Kidney glomerular epithelial cell (primary cell): Measurements from ENCODE around the gene CLMN.
"Not testable (repeated sequence)": the region's sequence is repeated elsewhere in the genome, so short reads cannot be mapped to it uniquely, and the experiment has no call there.

Source experiments
- DNase-seq: peaks from one replicate; lab custom pipeline; 2025; lab: John Stamatoyannopoulos, UW

Gene CLMN

DNA sequence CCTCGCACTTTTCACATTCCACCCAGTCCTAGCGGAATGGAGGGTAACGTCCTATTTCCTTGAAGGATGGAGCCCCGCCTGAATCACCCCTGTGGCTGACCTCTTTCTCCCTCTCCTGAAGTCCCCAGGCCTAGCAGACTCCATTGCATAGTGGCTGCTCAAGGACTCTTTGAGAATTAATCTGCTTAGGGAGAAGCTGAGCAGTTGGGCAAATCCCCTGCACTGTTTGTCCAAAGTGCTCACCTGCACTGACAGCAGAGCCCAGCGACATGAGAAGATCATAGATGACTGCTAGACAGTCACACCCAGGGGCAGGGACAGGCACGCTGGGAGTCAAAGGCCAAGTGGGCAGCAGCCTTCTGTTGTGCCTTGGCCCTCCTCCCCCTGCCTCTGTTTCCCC lies 124.7 kb downstream of the CLMN start:
- DNase-seq = no peak

DNA sequence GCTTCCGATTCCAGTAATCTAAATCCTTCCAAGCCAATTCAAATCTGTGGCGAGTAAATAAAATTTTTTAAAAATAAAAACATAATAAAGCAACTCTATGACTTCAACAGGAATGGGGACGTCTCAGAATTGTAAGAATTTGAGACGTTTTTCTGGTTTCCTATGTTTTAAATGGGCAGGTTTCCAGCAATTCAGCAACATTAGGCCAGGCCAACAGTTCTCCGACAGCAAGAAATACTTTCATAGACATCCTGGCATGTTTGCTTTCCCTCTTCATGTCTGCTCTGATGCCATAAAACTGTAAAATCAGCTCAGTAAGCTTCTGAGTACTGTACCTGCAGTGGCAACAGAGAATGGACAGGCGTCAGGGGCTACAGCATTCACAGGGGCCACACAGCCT lies 126.6 kb downstream of the CLMN start:
- no peak for DNase-seq

DNA sequence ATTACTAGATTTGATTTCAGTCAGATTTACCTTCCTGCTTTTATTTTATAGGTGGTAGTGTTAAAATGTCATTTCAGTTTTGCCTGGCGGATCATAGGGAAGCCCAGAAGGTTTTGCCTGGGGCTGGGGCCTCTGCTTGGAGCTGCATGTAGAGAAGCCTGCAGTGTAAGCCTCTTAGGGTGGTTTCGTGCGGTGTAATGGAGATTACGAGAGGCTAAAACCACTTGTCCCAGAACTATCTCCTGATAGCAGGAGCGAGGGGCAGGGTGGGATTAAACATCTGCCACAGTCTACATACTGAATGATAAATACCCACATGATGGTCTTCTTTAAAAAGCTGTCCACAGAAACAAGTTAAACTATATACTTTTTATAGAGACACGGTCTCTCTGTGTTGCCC lies 127.4 kb downstream of the CLMN start:
- DNase-seq = no peak

DNA sequence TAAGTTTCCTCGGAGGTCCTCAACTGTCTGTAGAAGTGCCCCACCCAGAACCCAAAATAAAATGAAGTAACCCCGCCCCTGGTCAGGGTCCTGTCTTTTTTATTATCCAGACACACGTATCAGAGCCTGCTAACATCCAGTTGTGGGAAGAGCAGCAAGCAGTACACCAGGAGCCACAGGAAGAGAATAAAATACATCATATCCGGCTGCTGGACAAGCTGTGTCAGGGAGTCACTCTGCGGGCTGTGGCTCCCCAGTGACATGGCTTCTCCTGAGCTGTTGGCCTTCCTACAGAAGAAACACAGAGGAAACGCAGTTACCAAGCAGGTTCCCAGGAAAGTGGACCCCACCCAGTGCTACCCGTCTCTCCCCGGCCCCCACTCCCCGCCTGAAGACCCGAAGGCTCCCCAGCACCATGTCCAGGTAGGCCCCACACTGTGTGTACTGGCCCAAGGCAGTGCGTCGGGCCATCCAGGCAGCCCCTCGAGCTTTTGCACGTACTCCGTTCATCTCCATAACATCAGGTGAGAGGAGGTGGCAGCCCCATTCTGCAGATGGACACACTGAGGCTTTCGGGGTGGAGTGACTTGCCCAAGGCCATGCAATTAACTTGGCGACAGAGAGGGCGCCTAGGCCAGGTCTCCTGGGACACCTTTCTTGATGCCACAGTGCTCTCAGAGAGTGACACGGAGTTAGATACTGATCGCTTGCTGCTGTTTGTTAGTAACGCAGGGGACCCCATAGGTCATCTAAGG lies 128.1 kb downstream of the CLMN start:
- no peak for DNase-seq

DNA sequence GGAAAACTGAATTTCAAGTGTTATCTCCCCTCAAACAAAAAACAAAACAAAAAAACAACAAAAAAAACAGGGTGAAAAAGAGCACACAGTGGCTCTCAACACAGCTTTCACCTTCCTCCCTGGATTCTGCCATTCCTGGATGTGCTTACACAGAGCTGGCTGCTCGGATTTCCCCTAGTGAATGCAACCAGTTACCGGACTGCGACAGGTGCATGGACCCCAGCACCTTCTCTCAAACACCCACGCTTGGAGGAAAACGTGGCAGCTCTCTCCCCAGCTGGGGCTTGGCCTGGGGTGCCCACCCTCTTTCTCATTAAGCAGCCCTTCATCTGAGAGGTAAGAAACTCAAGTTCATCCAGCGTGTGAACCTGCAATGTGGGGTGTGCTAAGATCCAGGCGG lies 128.9 kb downstream of the CLMN start:
- no peak for DNase-seq

DNA sequence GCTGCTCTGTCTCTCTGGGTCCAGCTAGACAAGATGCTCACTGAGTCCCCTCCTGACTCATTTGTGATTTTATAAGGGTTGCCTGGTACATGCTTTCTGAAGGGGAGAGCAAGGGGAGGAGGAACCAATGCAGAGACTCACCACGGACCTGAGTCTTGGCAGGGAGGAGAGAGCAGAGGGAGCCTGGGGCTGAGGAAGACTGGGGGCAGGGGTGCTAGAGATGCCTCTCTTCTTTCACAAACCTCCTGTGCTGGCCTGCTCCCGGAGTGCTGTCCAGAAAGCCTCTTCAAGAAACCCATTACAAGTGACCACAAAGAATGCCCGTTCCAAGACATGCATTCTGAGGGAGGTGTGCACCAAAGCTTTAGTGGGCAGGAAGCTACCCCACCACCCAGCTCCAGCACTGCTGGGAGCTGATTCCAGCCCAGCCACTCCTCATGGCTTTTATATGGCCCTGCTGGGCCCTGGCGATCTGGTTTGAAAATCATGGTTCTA lies 129.3 kb downstream of the CLMN start:
- no peak for DNase-seq

DNA sequence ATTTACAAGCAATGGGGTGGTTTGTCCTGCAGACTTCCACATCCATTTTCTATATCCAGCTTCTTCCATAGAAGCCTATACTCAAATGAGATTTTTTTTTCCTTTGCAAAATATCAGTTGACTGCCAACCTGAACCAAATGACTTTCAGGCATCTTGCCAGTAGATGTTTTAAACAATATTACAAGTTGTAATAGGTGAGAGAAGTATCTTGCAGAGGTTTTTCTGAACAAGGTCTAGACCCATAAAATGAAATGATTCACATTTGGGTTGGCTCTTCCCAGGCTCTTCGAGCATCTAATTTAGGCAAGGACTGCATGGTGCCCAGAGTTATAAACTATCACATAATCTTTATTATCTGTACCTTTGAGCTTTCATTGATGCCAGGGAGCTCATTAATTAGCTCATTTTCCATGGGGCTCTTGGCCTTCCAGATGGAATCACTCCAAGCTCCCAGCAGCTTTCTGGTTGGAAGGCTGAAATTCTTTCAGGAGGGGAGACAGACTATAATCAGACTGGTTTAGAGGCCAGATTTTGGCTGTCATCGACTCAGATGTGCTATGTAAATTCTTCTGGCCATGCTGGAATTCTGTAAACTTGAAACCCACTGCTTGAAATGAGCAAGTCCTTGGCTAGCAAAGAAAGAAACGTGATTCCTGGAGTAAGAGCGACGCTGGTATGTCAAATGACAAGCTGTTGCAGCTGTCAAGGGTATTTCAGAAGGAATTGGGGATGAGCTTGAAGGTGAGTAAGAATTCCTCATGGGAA lies 130.2 kb downstream of the CLMN start:
- no peak for DNase-seq

DNA sequence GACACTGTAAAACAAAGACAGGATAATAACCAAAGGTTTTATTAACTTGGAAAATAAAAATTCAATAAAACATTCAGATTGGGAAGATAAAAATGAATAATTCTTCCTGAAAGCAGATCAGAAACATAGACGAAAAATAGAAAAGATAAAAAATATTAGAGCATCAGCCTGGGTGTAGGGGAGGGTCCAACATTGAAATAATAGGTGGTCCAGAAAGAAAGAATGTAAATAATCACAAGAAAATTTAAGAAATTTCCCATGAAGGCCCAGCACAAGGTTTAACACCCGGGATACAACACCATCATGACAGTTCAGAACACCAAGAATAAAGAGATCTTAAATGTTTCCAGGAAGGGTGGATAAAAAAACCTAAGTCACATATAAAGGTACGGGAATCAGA lies 131.3 kb downstream of the CLMN start:
- no peak for DNase-seq

DNA sequence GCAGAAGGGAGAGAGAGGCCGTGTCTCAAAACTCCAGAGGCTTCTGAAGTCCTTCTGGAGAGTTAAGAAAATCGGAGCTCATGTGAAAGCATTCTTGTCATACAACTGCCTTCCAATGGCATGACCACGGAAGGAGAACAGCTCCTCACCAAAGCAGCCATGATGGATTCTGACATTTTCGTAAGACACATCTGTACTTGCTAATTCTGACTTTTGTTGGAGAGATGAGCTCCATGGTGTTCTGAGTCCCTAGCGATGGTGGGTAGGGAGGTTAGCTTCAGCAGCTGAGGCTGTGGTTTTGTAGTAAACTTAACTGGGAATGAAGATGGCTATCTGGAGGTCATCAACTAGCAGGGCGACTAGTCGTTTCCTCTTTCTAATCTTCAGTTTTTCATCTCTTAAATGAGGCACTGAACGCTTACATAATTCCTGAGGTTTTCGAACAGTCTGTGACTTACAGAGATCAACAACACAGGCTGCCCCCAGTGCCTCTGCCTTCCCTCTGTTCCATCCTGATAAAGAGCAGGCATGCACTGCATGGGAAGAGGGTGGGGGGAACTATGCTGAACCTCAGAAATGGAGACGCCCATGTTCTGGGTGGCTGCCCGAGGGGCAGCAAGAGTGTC lies 133.8 kb downstream of the CLMN start:
- DNase-seq = no peak

DNA sequence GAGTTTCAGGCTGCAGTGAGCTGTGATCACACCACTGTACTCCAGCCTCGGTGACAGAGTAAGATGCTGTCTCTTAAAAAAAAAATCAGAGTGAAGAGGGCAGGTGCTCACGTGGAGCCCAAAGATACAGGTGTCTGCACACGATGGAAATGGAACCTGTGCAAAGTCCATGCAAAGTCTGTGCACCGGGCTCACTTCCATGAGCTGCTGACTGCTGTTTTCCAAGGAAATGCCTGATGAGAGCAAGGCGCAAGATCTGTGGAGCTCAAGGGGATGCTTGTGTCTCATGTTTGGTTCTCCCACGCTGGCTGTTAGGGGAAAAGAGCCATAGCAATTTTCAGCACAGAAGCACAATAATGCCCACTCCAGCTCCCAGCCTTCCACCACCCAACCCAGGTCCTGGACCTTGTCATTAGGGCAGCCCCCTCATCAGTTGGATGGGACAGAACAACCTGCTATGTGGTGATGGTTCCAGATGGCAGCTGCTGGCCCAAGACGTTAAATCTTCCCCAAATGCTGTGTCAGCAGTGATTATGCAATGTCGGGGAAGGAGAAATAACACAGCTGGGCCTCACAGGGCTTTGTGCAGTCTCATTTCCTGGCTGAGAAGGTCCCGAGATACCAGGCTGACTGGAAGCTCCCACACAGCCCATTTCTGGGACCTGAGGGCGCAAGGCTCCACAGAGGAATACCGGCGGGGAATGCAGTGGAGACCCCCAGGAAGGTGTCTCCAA lies 134.5 kb downstream of the CLMN start:
- no peak for DNase-seq

DNA sequence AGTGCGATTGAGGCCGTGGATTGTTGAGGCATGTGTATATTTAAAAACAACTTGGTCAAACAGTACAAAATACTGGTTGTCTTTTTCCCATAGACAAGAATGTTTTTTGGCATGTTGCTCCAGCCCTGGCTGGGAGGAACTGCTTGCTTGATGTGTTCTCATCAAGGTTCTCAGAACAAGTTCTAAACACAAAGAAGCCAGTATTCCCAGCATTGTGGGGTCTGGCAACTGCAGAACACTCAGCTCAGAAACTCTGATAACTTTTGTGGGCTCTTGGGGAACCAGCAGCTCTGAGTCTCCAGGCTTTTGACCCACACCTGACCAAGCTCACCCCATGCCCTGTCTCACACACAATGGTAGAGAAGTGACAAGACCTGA lies 135.3 kb downstream of the CLMN start:
- DNase-seq = no peak

DNA sequence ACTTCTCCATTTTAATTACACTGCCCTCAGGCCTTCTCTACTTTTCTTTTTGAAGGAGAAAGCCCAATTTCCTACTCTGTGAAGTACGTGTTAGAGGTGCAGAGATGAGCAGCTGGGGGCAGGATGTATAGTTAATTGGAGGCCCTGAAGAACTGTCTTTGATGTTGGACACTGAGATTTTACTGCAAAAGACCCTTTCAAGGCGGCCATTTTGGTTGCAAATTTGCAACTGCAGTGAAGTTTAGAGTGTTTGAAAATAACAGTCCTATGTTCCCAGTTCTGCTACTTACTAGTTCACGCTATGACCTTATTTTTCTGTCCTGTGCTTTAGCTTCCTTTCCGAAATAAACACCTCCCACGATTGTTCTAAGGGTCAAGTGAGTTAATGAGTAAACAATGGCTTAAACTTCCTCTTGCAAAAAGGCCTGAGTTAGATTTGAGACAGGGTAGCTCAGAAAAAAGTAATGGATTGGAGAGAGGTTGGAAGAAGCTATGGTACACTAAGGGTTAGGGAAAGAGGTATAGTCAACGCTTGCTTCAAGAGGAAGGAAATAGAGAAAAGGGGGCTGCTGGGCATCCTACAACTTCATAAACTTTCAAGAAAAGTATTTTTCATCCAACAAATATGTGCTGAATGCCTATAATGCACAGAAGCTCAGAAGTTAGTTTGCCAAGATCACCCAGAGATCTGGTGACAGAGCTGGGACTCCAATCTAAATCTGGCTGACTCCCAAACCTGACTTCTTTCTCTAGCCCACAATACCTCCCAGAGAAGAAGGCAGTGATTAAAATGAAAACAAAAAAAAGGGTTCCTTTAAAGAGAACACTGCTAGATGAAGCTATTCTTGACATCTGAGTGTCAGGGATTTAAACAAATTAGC lies 135.9 kb downstream of the CLMN start:
- DNase-seq = peak; percentile 20

DNA sequence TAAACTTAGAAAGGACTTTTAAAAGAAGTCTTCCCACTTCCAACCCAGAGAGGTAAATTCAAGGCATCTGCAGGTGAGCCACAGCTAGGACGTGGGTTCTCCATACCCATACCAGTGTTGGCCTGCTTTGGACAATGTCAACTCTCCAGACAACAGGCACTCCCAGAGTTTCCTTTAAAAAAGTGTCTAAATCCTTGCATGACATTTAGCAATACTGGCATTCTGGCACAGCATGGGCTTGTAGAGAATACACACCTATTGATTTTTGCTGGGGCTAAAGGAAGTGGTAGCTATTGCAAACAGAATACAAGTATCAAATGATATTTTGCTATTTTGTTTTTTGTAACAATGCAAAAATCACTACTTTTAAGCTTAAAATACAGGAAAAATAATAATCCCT lies 136.6 kb downstream of the CLMN start:
- no peak for DNase-seq

DNA sequence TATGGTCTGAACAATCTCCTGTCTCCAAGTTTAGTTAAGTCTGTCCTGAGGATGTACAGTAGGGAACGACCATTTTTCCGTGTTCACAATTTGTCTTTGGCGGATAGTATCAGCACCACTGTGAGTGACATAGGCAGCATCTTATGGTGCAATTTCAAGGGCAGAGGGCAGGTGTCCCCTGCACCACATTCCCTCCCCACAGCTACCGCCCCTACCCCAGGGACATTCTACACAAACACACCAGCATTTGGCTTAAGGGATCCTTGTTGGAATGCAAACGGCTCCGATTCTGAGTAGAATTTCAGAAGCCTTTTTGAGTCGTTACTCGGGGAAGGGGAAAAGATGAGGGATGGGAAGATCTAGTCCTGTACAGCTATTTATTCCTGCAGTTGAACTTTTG lies 137.3 kb downstream of the CLMN start:
- DNase-seq = no peak

DNA sequence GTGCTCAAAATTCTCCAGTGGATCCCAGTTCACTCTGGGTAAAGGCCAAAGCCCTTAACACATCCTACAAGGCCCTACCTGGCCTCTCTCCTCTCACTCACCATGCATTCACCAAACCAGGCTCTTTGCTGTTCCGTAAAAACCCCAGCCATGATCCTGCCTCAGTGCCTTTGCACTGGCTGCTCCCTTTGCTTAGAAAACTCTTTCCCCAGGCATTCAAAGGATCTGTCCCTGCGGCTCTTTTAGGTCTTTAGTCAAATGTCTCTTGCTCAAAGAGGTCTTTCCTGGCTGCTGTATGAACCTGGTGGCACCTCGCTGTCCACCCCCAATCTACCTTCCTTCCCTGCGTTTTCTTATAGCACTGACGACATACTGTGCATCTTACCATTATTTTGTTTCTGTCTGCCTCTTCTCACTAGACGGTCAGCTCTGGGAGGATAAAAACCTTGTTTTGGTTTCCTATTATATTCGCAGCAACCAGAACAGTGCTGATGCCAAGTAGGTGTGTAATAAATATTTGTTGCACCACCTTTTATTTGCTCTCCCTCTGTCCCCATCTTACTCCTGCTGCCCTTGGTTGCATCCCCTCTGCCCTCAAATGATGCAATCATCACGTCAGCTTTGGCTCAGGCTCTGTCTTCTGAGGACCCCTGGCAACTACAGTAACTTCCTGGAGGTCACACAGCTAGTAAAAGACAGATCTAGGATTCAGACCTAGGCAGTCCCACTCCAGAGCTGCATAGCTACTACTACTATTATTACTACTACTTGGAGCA lies 138.6 kb downstream of the CLMN start:
- no peak for DNase-seq

DNA sequence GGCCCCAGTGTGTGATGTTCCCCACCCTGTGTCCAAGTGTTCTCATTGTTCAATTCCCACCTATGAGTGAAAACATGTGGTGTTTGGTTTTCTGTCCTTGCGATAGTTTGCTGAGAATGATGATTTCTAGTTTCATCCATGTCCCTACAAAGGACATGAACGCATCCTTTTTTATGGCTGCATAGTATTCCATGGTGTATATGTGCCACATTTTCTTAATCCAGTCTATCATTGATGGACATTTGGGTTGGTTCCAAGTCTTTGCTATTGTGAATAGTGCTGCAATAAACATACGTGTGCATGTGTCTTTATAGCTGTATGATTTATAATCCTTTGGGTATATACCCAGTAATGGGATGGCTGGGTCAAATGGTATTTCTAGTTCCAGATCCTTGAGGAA lies 144.0 kb downstream of the CLMN start:
- not testable (repeated sequence) for DNase-seq

DNA sequence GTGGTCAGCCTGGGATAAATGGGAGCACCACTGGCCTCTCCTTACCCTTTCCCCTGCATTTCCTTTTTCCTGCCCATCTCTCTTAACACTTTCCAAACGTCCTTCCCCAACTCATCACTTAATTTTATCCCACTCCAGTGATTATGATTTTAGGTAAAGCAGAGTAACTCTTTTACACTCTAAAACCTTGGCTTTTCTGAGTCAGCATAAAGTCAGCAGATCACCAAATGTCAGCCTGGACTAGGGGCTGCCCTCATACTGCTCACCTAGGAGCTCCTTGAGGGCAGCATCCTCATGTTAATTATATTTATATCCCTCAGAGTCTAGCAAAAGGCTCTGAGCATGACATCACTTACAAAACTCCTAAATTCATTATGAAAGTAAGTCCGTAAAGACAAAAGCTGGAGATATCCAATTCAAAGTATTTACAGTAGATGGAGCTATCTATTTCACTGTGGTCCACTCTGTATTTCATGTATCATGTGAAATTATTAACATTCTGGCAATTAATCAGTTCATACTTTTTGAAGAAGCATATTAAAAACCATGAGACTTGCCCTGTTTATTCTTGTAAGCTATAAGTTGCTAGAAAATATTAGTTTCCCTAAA lies 145.4 kb downstream of the CLMN start:
- peak; percentile 3 for DNase-seq

DNA sequence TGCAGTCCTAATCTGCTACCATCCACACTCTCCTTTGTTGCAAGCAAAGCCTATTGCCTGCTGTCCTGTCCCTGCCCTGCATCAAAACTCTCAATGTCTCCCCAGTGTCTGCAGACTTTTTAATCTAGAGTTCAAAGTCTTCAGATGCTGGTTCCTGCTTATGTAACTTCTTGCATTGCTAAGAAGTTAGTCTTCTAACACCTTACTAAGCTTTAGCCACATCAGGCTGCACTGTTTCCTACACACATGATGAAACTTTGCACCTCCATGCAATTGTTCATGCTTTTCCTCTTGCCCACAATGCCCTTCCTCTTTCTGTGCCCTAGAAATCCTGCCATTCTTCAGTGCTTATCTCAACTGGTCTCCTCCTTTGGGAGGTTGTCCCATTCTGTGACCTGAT lies 146.2 kb downstream of the CLMN start:
- DNase-seq = no peak

DNA sequence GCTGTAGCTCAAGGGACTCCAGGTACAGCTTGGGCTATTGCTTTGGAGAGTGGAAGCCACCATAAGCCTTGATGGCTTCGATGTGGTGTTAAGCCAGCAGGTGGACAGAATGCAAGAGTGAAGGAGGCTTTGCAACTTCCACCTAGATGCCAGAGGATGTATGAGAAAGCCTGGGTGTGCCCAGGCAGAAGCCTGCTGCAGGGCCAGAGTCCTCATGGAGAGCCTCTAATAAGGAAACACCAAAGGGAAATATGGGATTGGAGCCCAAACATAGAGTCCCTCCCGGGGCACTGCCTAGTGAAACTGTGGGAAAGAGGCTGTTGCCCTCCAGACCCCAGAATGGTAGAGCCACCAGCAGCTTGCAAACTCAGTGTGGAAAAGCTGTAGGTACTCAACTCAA lies 152.5 kb downstream of the CLMN start:
- no peak for DNase-seq

DNA sequence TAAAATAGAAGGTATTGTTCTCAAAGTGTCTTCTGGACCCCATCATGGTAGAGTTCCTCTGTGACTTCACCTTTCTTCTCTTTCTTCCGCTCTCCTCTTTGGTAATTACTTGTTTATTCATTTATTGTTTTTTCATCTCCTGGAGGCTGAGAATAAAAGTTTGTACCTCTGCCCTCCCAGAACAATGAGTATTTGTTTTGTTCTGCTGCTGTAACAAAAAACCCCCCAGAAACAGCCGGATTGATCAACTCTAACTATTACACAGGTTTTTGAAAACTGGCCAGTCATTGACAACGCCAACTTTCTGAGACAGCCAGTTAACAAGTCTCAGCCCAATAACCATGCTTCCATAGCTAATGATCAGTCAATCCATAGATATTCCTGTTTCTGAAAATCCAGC lies 154.2 kb downstream of the CLMN start:
- DNase-seq = no peak
